ENCODE data around the gene LIPT1. TPM values are rescaled to one million over a fixed set of nuclear protein-coding genes. Genes with fewer than 3 reads are reported as not detected.

LIPT1 gene
- total RNA-seq, 2 donors from 2014 or later, result 8.0 to 12.2 TPM

DNA sequence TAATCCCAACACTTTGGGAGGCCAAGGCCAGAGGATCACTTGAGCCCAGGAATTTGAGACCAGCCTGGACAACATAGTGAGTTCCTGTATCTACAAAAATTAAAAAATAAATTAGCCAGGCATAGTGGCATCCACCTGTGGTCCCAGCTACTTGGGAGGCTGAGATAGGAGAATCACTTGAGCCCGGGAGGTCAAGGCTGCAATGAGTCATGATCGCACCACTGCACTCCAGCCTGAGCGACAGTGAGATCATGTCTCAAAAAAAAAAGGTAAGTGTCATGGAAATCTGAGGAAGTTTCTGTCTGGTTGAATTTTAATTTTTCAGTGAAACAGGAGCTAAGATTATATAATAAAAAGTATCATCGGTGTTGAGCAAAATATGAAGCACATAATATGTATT, 15.8 kb upstream of the LIPT1 start:
- H3K4me1 ChIP-seq (ENCODE audit: control insufficient read depth, insufficient read depth, low read length), result no peaks in the 10 kb centered on the region
- peaks cover 39% of the 10 kb centered on the region for H3K9me3 ChIP-seq (ENCODE audit: control insufficient read depth, low read length)
- no peak overlapping the region for H3K4me3 ChIP-seq (ENCODE audit: low read length)
- no peak overlapping the region for H3K27ac Mint-ChIP-seq
- peaks cover 24% of the 10 kb centered on the region for H3K36me3 Mint-ChIP-seq (ENCODE audit: low read depth)
- no peaks in the 10 kb centered on the region for H3K36me3 ChIP-seq (ENCODE audit: control insufficient read depth, insufficient read depth, low read length)
- H3K27ac ChIP-seq (ENCODE audit: low read depth, low read length), result no peak overlapping the region
- peaks cover 8% of the 10 kb centered on the region for H3K27me3 Mint-ChIP-seq (ENCODE audit: insufficient read depth)
- H3K27me3 ChIP-seq (ENCODE audit: control insufficient read depth, insufficient read depth, low read length, poor library complexity, severe bottlenecking), result no peaks in the 10 kb centered on the region
- no peak overlapping the region for H3K9ac ChIP-seq (ENCODE audit: extremely low read depth, low read length, poor library complexity, severe bottlenecking)
- TF ChIP-seq CTCF (conservative IDR thresholded peaks at IDR 0.05), result no peak
- peaks cover 8% of the 10 kb centered on the region for H3K4me1 Mint-ChIP-seq
- H3K9me3 Mint-ChIP-seq, result peaks cover 44% of the 10 kb centered on the region
- 72 to 95% methylated on average over 3 to 4 of the region's 4 CpGs for whole genome bisulfite sequencing, 2 experiments (ENCODE audit: insufficient coverage in 1 of 2, insufficient read length in 1 of 2)
- H3K4me3 Mint-ChIP-seq, result no peak overlapping the region
- DNase-seq, result no peak

DNA sequence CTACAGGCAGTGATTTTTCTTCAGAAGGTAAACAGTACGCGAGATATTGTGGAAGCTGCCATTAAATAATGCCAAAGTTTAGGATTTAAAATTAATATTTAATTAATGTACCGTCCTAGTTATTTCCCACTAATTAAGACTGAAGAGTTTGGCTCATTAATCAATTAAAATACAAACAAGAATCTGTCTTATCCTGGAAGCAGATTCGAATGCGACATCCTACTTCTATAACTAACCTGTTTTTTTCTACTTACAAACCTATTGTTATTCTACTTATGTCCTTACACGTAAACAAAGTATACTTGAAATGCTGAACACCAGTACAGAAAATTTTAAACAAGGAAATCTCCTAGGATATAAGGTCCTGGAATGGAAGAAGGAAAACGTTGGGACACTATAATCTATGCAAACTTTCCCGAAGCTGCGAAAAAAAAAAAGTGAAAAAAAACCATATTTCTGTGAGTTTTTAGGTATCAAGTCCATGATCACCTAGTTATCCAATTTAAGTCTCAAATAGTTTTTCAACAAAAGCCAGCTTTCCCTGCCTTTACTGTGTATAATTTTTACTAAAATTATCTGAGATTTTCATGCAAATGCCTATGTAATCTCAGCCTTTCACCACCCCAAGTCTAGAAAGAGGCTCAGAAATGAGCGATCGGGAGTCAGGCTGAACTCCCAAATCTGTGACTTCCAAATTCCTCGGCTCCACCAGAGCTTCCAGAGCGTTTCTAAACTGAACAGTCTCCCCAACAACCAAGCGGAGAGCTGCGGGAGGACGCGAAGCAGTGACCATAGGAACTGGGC, 14.5 kb upstream of the LIPT1 start:
- Histone ChIP-seq H3K9ac (ENCODE audit: extremely low read depth, low read length, poor library complexity, severe bottlenecking) (peak overlapping the region; percentile 28), H3K27me3 (ENCODE audit: control insufficient read depth, insufficient read depth, low read length, poor library complexity, severe bottlenecking) (no peaks in the 10 kb centered on the region), H3K9me3 (ENCODE audit: control insufficient read depth, low read length) (peaks cover 26% of the 10 kb centered on the region), H3K4me3 (ENCODE audit: low read length) (peak overlapping the region; percentile 92), H3K36me3 (ENCODE audit: control insufficient read depth, insufficient read depth, low read length) (no peaks in the 10 kb centered on the region), H3K27ac (ENCODE audit: low read depth, low read length) (no peak overlapping the region), H3K4me1 (ENCODE audit: control insufficient read depth, insufficient read depth, low read length) (no peaks in the 10 kb centered on the region)
- Mint-ChIP-seq H3K36me3 (ENCODE audit: low read depth) (peaks cover 14% of the 10 kb centered on the region), H3K9me3 (peaks cover 32% of the 10 kb centered on the region), H3K27me3 (ENCODE audit: insufficient read depth) (peaks cover 8% of the 10 kb centered on the region), H3K27ac (peak overlapping the region; percentile 94), H3K4me3 (peak overlapping the region; percentile 92), H3K4me1 (peaks cover 8% of the 10 kb centered on the region)
- DNase-seq, result no peak
- 25 to 31% methylated on average over 4 to 17 of the region's 17 CpGs for WGBS, 2 experiments (ENCODE audit: insufficient coverage in 1 of 2, insufficient read length in 1 of 2)
- TF ChIP-seq CTCF (conservative IDR thresholded peaks at IDR 0.05), result no peak

DNA sequence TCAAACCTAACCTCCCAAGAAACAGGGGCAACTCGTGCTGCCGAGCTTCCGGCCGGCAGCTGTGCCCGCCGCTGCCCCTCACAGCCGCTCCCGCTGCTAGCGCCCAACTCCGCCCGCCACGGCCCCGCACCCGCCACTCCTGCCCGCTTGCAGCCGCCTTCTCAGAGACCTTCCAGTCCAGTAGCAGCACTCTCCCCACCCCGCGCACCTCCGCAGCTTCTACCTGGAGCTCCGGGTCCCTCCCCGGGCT, 14.0 kb upstream of the LIPT1 start:
- H3K9ac ChIP-seq (ENCODE audit: extremely low read depth, low read length, poor library complexity, severe bottlenecking), result peak overlapping the region; percentile 28
- H3K9me3 ChIP-seq (ENCODE audit: control insufficient read depth, low read length), result peaks cover 22% of the 10 kb centered on the region
- WGBS, 2 experiments (ENCODE audit: insufficient coverage in 1 of 2, insufficient read length in 1 of 2), result 0% methylated on average over 2 to 21 of the region's 21 CpGs
- Mint-ChIP-seq H3K4me1 (peaks cover 8% of the 10 kb centered on the region), H3K4me3 (peak overlapping the region; percentile 92), H3K9me3 (peaks cover 28% of the 10 kb centered on the region), H3K27me3 (ENCODE audit: insufficient read depth) (peaks cover 8% of the 10 kb centered on the region), H3K27ac (peak overlapping the region; percentile 94), H3K36me3 (ENCODE audit: low read depth) (peaks cover 12% of the 10 kb centered on the region)
- no peak for DNase-seq
- H3K36me3 ChIP-seq (ENCODE audit: control insufficient read depth, insufficient read depth, low read length), result no peaks in the 10 kb centered on the region
- TF ChIP-seq CTCF (conservative IDR thresholded peaks at IDR 0.05), result no peak
- H3K27me3 ChIP-seq (ENCODE audit: control insufficient read depth, insufficient read depth, low read length, poor library complexity, severe bottlenecking), result no peaks in the 10 kb centered on the region
- peak overlapping the region; percentile 92 for H3K4me3 ChIP-seq (ENCODE audit: low read length)
- no peaks in the 10 kb centered on the region for H3K4me1 ChIP-seq (ENCODE audit: control insufficient read depth, insufficient read depth, low read length)
- no peak overlapping the region for H3K27ac ChIP-seq (ENCODE audit: low read depth, low read length)

All from endodermal cell (in vitro differentiated cells).